KBM-7 (cell line): ENCODE data around the gene PSMA8.
A peak's percentile ranks its signal among the peaks of the same experiment; 100 is the strongest.
"Not testable (repeated sequence)": the region's sequence is repeated elsewhere in the genome, so short reads cannot be mapped to it uniquely, and the experiment has no call there.

ENCODE experiments used
- DNase-seq: peaks from one replicate; pipeline ENCODE4 v3.0.0-alpha.2; 2015
- in situ Hi-C: fragments of 300-500 bp; cut with MboI; formaldehyde crosslinking; loops from 2 replicates; pipeline ENCODE4 v1.14.3; 2020; ENCODE audit warnings: low sequenced_read_pairs, low pct_unique_long_range_greater_than_20kb, mixed read lengths

PSMA8 gene

GRCh38 chr18:26133652-26134051 lies at the start of gene PSMA8:
TSS of gene PSMA8 (plus strand) at chr18:26133869. CDS start at chr18:26133966, 97 bp downstream.
- in situ Hi-C loops, result no loop called here
- no peak for DNase-seq

GRCh38 chr18:26085056-26085455 lies 48.6 kb upstream of the PSMA8 start:
- no peak for DNase-seq
- in situ Hi-C loops, result no loop called here

- in situ Hi-C loops, result no loop called here
- DNase-seq, result no peak
Measured at GRCh38 chr18:26086959-26087358, 46.7 kb upstream of the PSMA8 start.

GRCh38 chr18:26088487-26088886 lies 45.2 kb upstream of the PSMA8 start:
- DNase-seq, result peak; percentile 7
- in situ Hi-C loops, result no loop called here

- no peak for DNase-seq
Measured at GRCh38 chr18:26089293-26090129, 44.2 kb upstream of the PSMA8 start.

GRCh38 chr18:26090130-26091046 lies 43.3 kb upstream of the PSMA8 start, which contains the start of gene SS18:
TSS of gene SS18 (minus strand) at chr18:26090613. CDS start at chr18:26090569, 44 bp downstream.
- in situ Hi-C loops, result no loop called here
- DNase-seq, result peak; percentile 95

More at GRCh38 chr18:26089293-26090129, 44.2 kb upstream of the PSMA8 start:
- in situ Hi-C loops, result no loop called here

GRCh38 chr18:26091047-26091630 lies 42.5 kb upstream of the PSMA8 start:
- no peak for DNase-seq
- in situ Hi-C loops, result no loop called here

- in situ Hi-C loops, result no loop called here
- DNase-seq, result no peak
Measured at GRCh38 chr18:26096852-26097251, 36.8 kb upstream of the PSMA8 start.

GRCh38 chr18:26097563-26097962 lies 36.1 kb upstream of the PSMA8 start:
- in situ Hi-C loops, result no loop called here

GRCh38 chr18:26103579-26103978 lies 30.1 kb upstream of the PSMA8 start:
- in situ Hi-C loops, result no loop called here
- DNase-seq, result peak; percentile 31

More at GRCh38 chr18:26097563-26097962, 36.1 kb upstream of the PSMA8 start:
- DNase-seq, result no peak

GRCh38 chr18:26104035-26104434 lies 29.6 kb upstream of the PSMA8 start:
- in situ Hi-C loops, result no loop called here
- no peak for DNase-seq

GRCh38 chr18:26119246-26119645 lies 14.4 kb upstream of the PSMA8 start:
- DNase-seq, result no peak
- in situ Hi-C loops, result no loop called here

- in situ Hi-C loops, result no loop called here
Measured at GRCh38 chr18:26121476-26121875, 12.2 kb upstream of the PSMA8 start.

GRCh38 chr18:26121994-26122393 lies 11.7 kb upstream of the PSMA8 start:
- DNase-seq, in situ Hi-C loops: not testable (repeated sequence)

More at GRCh38 chr18:26121476-26121875, 12.2 kb upstream of the PSMA8 start:
- DNase-seq, result no peak

GRCh38 chr18:26127786-26128185 lies 5.9 kb upstream of the PSMA8 start:
- in situ Hi-C loops, result no loop called here
- DNase-seq, result no peak

- in situ Hi-C loops, result not testable (repeated sequence)
- peak; percentile 11 for DNase-seq
Measured at GRCh38 chr18:26128192-26128591, 5.5 kb upstream of the PSMA8 start.

GRCh38 chr18:26134107-26134506 lies 438 bp downstream of the PSMA8 start:
- DNase-seq, result no peak
- in situ Hi-C loops, result no loop called here

- DNase-seq, result no peak
- in situ Hi-C loops, result no loop called here
Measured at GRCh38 chr18:26135548-26135947, 1.9 kb downstream of the PSMA8 start.

- DNase-seq, result no peak
- in situ Hi-C loops, result no loop called here
Measured at GRCh38 chr18:26157326-26157725, 23.7 kb downstream of the PSMA8 start.
